Body of pancreas (tissue), 4 donors: ENCODE data around the gene LLCFC1.

Experiments
- CTCF ChIP-seq, 7 experiments: fragments of 450-650 bp in 4 of 7; fragments of 200-600 bp in 3 of 7; sonication (generic) in 3 of 7; IDR thresholded peaks; one replicate each; pipeline ENCODE4 v1.5.1; 2016 to 2019; ENCODE audit warnings: antibody characterized with exemption in 7 of 7
- POLR2A ChIP-seq, 3 donors: fragments of 450-650 bp; IDR thresholded peaks; one replicate each; pipeline ENCODE4 v1.6.1; 2016; ENCODE audit warnings: antibody characterized with exemption in 3 of 3, mild to moderate bottlenecking in 2 of 3

- TF ChIP-seq CTCF (IDR thresholded peaks at IDR 0.05) (no peak), POLR2A (IDR thresholded peaks at IDR 0.05) (no peak)
Measured at GRCh38 chr7:142932386-142933091, 6.7 kb upstream of the LLCFC1 start.
